ENCODE results near the gene CCDC112.

Gene CCDC112

DNA sequence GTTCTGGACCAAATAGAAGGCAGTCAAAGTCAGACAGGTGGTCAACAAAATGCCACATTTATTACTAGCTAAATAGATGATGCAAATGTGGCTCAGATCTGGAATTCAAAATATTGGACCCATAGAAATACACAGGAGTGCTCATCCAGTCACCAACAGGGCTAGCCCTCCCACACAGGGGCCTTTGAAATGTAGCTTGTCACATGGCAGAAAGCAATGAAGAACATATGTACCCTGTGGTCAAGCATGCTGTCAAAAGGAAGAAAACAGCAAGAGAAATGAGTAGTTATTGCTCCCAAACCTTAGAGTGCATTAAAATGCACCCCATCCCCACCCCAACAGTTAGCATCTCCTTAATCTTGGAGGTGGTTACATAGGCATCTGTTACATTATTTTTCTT, 20.9 kb upstream of the CCDC112 start:
- no peak for DNase-seq (ENCODE audit: low spot score)

GRCh38 chr5:115313632-115314031, 17.2 kb upstream of the CCDC112 start:
- DNase-seq (ENCODE audit: low spot score), result no peak

- DNase-seq (ENCODE audit: low spot score), result no peak
These were observed 16.6 kb upstream of the CCDC112 start for GRCh38 chr5:115313052-115313451.

DNA sequence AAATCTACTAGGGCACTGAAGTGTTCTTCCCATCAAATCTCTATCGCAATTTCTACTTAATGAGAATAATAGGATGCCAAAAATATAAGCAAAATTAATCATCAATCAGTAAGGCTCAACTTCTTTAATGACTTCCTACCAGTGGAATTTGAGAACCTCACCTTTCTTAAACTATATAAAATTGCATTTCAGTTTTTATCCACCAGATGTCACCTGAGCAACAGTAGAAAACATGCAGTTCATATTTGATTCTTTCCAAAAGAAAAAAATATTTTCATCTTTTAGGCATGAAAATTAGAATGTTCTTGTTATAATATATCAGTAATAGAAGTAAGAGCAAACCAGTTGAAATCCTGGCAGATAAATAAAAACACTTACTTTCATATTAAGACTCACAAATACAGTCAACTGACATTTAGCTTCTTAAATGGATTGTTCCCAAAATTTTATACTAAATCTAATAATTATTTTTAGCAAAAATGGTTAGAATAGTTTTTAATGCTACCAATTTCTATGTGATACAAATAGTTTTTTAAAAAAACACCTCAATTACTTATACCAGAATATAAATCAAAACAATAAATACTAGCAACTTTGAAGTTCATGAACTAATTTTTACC, 13.4 kb upstream of the CCDC112 start:
- DNase-seq (ENCODE audit: low spot score), result no peak

DNA sequence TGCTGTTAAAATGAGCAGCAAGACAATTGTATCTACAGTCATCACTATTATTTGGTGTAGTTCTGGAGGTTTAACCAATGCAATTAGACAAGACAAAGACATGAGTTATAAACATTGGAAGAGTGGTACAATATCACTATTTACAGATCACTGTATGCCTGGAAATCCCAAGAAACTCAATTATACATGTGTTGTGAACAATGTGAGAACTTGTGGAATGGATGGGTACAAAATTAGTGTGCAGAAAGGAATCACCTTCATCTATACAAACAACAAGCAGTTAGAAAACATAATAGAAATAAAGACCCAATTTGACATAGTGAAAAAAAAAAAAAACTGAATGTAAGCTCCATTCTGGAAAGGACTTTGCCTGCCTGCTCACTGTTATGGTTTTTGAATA, 12.4 kb upstream of the CCDC112 start:
- no peak for DNase-seq (ENCODE audit: low spot score)

DNA sequence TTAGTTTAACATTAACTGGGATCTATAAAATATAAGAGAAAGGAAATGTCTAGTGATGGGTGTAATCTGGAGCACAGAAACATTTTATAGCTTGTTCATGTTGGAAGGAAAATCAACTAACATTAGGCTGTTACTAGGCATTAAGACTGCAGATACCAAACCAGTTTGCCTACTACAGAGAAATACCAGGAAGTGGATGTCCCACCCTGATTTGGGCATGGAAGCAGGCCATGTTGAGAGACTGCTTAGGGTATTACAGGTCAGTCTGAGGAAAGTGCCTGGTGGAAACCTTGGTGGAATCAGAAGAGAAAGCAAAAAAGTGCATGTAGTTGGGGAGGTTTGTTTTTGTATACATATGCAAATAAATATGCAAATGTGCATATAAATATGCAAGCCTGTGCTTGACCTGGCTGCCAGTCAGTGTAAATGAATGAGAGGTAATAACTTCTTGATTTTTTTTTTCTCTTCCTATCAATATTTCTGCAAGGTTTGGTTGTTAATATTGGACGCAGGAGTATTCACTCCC, 9.6 kb upstream of the CCDC112 start:
- no peak for DNase-seq (ENCODE audit: low spot score)

DNA sequence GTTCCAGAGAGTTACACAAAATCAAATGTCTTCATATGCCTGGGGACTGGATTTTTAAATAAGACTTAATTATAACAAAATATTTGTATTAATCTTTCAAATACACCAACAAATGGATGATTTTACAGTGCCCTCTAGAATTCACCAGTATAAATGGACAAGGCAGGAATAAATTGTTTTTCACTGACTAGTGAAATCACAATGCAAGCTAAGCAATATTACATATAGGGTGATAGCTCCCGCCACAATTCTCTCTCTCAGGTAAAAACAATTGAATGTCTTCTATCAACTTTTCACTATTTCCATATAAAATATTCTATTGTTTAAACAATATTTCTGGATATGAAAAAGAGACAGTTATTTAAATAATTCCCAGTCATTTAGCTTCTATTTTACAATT, 8.0 kb upstream of the CCDC112 start:
- DNase-seq (ENCODE audit: low spot score), result no peak

DNA sequence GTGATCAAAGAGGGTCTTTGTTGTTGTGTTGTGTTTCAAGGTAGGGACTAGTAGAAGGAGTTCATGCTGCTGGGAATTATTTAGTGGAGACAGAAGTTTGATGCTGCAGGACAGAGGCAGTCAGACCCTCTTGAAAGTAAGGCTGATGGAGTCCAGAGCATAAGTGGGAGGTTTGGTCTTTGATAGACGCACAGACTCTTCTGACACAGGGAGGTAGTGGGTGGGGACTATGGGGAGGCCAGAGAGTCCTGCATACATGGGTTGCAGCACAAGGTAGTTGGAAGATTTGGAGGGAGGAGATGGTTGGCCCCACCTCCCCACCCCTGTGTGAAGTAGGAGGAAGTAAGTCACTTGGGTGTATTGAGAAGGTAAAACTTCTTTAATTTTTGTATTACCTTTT, 2.4 kb upstream of the CCDC112 start:
- DNase-seq (ENCODE audit: low spot score), result no peak

- DNase-seq (ENCODE audit: low spot score), result peak; percentile 33
These were observed 577 bp upstream of the CCDC112 start for GRCh38 chr5:115297031-115297430.

GRCh38 chr5:115295777-115296123, 704 bp downstream of the CCDC112 start:
- DNase-seq (ENCODE audit: low spot score), result no peak

DNA sequence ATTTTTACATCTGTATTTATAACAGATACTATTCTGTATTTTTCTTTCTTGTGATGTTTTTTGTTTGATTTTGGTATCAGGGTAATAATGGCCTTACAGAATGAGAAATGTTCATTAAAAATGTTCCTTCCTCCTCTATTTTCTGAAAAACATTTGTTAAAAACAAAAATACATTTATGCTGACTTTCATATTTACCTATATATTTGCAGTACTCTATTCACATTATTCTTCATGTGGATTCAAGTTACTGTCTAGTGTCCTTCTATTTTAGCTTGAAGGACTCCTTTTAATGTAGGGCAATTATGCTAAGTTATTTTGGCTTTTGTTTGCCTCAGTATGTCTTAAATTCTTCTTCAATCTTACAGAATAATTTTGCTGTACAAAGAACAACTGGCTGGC, 5.1 kb downstream of the CCDC112 start:
- DNase-seq (ENCODE audit: low spot score), result no peak

DNA sequence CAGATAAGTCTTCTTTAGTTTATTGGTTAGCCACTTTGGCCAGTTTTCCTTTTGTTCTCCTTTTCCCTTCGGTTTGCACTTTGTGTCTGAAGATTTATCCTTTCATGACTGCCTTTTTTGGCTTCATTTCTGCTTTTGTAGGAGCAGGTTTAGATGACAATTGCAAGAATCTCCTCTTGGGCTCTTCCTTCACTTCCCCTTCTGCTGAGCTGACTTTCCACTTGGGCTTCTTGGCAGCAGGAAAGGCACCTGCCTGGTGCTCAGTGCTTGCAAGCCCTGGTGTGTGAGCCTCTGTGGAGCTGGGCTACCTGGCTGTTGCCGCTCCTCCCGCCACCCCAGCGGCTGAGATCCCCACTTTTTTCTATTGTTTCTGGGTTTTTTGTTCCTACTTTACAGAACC, 7.3 kb downstream of the CCDC112 start:
- DNase-seq (ENCODE audit: low spot score), result no peak

GRCh38 chr5:115284021-115284420, 12.4 kb downstream of the CCDC112 start:
- no peak for DNase-seq (ENCODE audit: low spot score)

DNA sequence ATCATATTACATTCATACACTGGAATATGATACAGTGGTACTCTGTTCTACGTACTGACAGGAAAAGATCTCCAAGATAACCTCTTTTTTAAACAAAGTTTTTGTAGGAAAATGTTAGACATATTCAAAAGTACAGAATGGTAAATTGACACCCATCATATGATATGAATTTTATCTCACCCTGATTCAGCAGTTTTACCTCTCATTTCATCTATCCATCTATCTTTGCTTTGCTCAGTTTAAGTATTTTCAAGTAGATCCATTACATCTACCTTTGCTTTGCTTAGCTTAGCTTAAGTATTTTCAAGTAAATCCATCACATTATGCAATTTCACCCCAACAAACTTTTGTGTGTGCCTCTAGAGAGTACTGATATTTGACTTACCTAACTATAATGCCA, 14.3 kb downstream of the CCDC112 start:
- no peak for DNase-seq (ENCODE audit: low spot score)

DNA sequence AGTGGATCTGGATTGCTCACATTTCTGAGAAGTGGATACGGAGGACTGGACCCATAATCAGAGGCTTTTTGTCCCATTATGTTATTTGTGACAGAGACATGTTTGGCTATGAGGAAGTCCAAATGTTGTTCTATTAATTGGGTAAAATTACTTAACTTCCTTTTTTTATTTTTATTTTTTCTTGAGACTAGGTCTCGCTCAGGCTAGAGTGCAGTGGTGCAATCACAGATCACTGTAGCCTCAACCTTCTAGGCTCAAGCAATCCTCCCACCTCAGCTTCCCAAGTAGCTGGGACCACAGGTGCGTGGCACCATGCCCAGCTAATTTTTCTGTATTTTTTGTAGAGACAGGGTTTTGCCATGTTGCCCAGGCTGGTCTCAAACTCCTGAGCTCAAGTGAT, 21.9 kb downstream of the CCDC112 start:
- DNase-seq (ENCODE audit: low spot score), result no peak

- no peak for DNase-seq (ENCODE audit: low spot score)
These were observed 24.0 kb downstream of the CCDC112 start for GRCh38 chr5:115272297-115272958.

GRCh38 chr5:115271295-115272050, 25.0 kb downstream of the CCDC112 start:
- no peak for DNase-seq (ENCODE audit: low spot score)

DNA sequence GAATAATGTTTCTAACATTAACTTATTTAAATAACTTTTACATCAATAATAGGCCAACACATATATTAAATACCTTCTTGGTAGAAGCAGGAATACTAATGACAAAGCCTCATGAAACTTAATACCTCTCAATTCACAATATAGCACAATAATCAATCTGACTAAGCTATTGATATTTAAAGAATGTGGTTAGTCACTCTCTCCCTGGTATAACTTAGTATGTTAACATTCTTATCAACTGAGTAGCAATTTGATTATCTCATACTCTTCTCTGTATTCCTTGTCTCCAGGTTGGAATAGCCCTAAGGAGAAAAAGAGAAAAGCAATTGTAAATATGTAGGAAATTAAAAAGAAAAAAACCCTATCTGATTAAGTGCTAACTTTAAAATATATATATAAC, 28.8 kb downstream of the CCDC112 start:
- peak; percentile 14 for DNase-seq (ENCODE audit: low spot score)

DNA sequence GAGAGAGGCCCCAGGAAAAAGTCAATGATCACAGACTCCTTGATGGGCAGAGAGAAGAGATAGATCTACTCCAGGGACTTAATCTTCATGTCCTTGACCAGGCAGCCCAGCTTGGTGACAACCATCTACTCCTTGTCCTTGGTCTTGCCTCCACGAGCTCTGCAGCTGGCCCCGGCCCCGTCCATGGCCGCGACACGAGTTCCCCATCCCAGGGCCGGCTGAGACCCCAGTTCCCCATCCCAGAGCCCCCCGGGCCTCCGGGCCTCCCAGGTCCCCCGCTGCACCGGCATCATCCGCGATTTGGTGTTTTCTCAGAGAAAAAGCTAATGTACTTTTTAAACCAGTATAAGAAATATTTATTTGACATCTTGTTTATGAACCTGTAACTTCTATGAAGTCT, 31.2 kb downstream of the CCDC112 start:
- no peak for DNase-seq (ENCODE audit: low spot score)

DNA sequence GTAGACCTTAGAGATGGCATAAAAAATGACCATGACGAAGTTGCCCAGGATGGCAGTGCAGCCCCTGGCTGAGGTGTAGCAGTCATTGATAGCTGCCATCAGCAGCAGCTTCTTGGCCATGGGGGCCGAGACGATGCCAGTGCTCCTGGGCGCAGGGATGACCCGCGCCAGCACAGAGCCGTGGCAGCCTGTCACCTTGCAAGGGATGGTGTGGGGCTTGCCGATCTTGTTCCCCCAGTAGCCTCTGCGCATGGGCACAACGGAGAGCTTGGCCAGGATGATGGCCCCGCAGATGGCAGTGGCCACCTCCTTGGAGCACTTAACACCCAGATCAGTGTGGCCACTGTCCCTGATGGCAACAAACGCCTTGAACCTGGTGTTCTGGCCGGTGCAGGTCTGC, 31.7 kb downstream of the CCDC112 start:
- DNase-seq (ENCODE audit: low spot score), result no peak

DNA sequence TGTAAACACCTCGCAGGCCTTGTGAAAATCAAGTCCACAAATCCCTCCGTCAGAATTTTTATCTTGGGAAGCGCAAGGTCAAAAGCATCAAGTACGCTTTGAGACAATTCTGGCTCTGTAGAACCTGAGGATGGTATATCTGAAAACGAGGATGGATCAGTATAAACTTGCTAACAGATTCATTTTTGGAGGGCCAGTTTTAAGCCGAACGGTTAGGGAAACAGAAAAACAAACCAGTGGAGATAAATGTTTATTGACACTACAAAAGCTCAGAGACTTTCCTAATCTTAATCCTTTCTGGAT, 33.4 kb downstream of the CCDC112 start:
- DNase-seq (ENCODE audit: low spot score), result no peak

DNA sequence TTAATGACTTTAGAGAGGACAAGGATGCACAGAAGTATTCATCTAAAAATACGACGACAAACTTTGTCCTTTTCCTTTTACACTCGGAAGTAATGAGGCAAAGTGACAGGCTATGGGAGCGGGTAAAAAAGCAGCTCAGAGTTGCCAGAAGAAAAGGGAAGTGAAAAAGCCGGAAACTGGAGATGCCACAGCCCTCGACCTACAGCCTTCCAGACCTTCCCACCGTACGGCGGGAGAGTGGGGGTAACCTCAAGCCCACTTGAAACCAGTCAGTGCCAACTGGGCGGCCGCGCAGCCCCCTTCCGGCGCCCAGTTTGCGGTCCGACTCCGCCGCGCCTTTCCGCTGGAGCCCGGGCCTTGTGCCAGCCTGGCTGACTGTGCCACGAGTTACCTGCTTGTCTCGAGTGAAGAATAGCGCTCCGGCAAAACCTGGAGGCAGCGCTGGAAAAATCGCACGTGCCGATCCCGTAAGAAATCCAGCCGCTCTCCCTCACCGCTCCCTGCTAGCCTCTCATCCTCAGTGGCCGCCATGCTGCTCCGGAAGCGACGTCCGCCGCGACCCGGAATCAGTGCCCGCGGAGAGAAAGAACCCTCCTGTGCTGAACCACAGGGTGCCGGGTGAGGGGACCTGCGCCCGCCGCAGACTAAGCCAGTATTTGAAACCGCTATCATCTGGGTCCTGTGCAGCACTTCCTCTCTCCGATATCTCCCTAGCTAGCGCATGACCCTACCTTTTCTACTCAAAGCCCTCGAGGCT, 34.0 kb downstream of the CCDC112 start, which contains the start of gene PGGT1B:
PGGT1B (minus strand) TSS at position 557 of the 757 bp plus-strand sequence; CDS start at position 531, 26 bp downstream.
- DNase-seq (ENCODE audit: low spot score), result peak; percentile 79

DNA sequence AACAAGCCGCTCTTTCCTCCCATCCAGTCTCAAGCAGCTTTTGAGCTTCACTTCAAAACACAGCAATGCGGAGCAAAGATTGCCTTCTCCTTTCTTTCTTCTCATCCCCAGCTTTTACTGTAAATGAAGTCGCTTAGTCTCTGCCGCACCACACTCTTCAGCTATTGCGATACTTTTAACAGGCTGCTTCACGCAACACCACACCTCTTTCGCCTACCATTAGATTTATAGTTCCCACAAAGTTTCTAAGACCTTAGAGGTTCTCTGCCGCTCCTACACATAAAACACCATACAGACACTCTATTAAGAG, 34.5 kb downstream of the CCDC112 start:
- DNase-seq (ENCODE audit: low spot score), result peak; percentile 28
